HepG2 (cell line): Measurements from ENCODE around the gene LSMEM2. TPM values are rescaled to one million over a fixed set of nuclear protein-coding genes. Genes with fewer than 3 reads are reported as not detected.

ENCODE experiments used
- BHLHE40 ChIP-seq: IDR thresholded peaks from 2 replicates; pipeline ENCODE4 v1.6.1; 2011; ENCODE audit warnings: low read length, improper control_type of control experiment
- ELF1 ChIP-seq: sonication (generic); formaldehyde crosslinking; IDR thresholded peaks from 2 replicates; pipeline ENCODE4 v1.4.0; 2020; ENCODE audit warnings: missing genetic modification reagents
- EP300 ChIP-seq, 3 experiments: sonication (generic) in 1 of 3; formaldehyde crosslinking in 1 of 3; IDR thresholded peaks; 2 replicates each; pipeline versions ENCODE4 v1.5.1 to v1.6.1; 2011 to 2020; ENCODE audit warnings: low read depth in 2 of 3, low read length in 2 of 3, borderline replicate concordance in 1 of 3, improper control_type of control experiment in 1 of 3, mild to moderate bottlenecking in 1 of 3, missing genetic modification reagents in 1 of 3, moderate library complexity in 1 of 3
- KDM5B ChIP-seq: sonication (generic); formaldehyde crosslinking; IDR thresholded peaks from 2 replicates; pipeline ENCODE4 v1.4.0; 2020; ENCODE audit warnings: missing genetic modification reagents, mild to moderate bottlenecking, borderline replicate concordance
- KLF15 ChIP-seq: sonication (generic); formaldehyde crosslinking; IDR thresholded peaks from 2 replicates; pipeline ENCODE4 v1.8.1; 2023; ENCODE audit warnings: borderline replicate concordance, mild to moderate bottlenecking, inconsistent platforms, missing genetic modification reagents, mixed read lengths
- MED8 ChIP-seq: sonication (generic); formaldehyde crosslinking; IDR thresholded peaks from 2 replicates; pipeline ENCODE4 v1.8.1; 2023; ENCODE audit warnings: mild to moderate bottlenecking, missing genetic modification reagents; ENCODE audit not compliant: insufficient replicate concordance
- MEF2D ChIP-seq: sonication (generic); formaldehyde crosslinking; IDR thresholded peaks from 2 replicates; pipeline ENCODE4 v1.5.1; 2020; ENCODE audit warnings: mild to moderate bottlenecking, missing genetic modification reagents
- PATZ1 ChIP-seq: sonication (generic); formaldehyde crosslinking; IDR thresholded peaks from 2 replicates; pipeline ENCODE4 v1.4.0; 2020; ENCODE audit warnings: missing genetic modification reagents
- PHF20 ChIP-seq: sonication (generic); formaldehyde crosslinking; IDR thresholded peaks from 2 replicates; pipeline ENCODE4 v1.5.0; 2020; ENCODE audit warnings: mild to moderate bottlenecking, missing genetic modification reagents
- RBFOX2 ChIP-seq: fragments of 200-400 bp; formaldehyde crosslinking; IDR thresholded peaks from 2 replicates; pipeline ENCODE4 v1.6.1; 2017; ENCODE audit warnings: low read depth, mild to moderate bottlenecking, low read length
- RFXANK ChIP-seq: IDR thresholded peaks from 2 replicates; pipeline ENCODE4 v1.6.1; 2016
- SAFB2 ChIP-seq: sonication (generic); formaldehyde crosslinking; IDR thresholded peaks from 2 replicates; pipeline ENCODE4 v1.5.1; 2020; ENCODE audit warnings: missing genetic modification reagents, low read depth, mild to moderate bottlenecking, borderline replicate concordance
- SRY ChIP-seq: sonication (generic); formaldehyde crosslinking; IDR thresholded peaks from 2 replicates; pipeline ENCODE4 v1.8.0; 2022; ENCODE audit warnings: mild to moderate bottlenecking, missing genetic modification reagents
- TRAFD1 ChIP-seq: sonication (generic); formaldehyde crosslinking; IDR thresholded peaks from 2 replicates; pipeline ENCODE4 v1.5.1; 2020; ENCODE audit warnings: missing genetic modification reagents, mild to moderate bottlenecking, borderline replicate concordance
- ZNF207 ChIP-seq: fragments of 450-650 bp; IDR thresholded peaks from 2 replicates; pipeline ENCODE4 v1.6.1; 2016; ENCODE audit warnings: antibody characterized with exemption, borderline replicate concordance
- ZNF225 ChIP-seq: sonication (generic); formaldehyde crosslinking; IDR thresholded peaks from 2 replicates; pipeline ENCODE4 v1.4.0; 2020; ENCODE audit warnings: mild to moderate bottlenecking, missing genetic modification reagents
- ZNF234 ChIP-seq: sonication (generic); formaldehyde crosslinking; conservative IDR thresholded peaks from 2 replicates; pipeline ENCODE4 v1.5.1; 2020; ENCODE audit warnings: mild to moderate bottlenecking, missing genetic modification reagents
- ZNF280D ChIP-seq: sonication (generic); formaldehyde crosslinking; IDR thresholded peaks from 2 replicates; pipeline ENCODE4 v1.5.1; 2020; ENCODE audit warnings: mild to moderate bottlenecking, missing genetic modification reagents
- ZNF382 ChIP-seq: sonication (generic); formaldehyde crosslinking; IDR thresholded peaks from 2 replicates; pipeline ENCODE4 v1.5.0; 2020; ENCODE audit warnings: missing genetic modification reagents, mild to moderate bottlenecking, borderline replicate concordance
- ZNF512 ChIP-seq: sonication (generic); formaldehyde crosslinking; IDR thresholded peaks from 2 replicates; pipeline ENCODE4 v1.4.0; 2020; ENCODE audit warnings: mild to moderate bottlenecking, missing genetic modification reagents
- polyA plus RNA-seq, 8 experiments: library from polyadenylated mRNA; depleted of rRNA in 3 of 8; stranded (reverse) in 7 of 8; unstranded in 1 of 8; fragments of >200 nt; fragmentation: Illumina TruSeq in 4 of 8; extraction: Trizol in 4 of 8; gene quantifications; 2 replicates each; pipeline versions ENCODE4 v1.2.1 to v1.2.3, GENCODE V29; 2011 to 2016; ENCODE audit warnings: low read depth in 4 of 8, missing spikeins in 1 of 8, mixed read lengths in 1 of 8; ENCODE audit not compliant: insufficient read depth in 1 of 8
- total RNA-seq, 5 experiments: library from RNA; depleted of rRNA; stranded (reverse); fragments of >200 nt; fragmentation: Illumina TruSeq; extraction: Trizol; gene quantifications; 2 replicates each; pipeline ENCODE4 v1.2.3, GENCODE V29; 2016; ENCODE audit warnings: low read depth in 1 of 5

Gene LSMEM2
- total and polyA plus RNA-seq, 2 of the 13 experiments (the other 11 are each of a cell fraction or from before 2014, with no cell fraction given): 0.07 to 0.41 TPM

- TF ChIP-seq SAFB2 (0 out of 2 replicates have a peak, but pooled peaks have one; percentile 39), ELF1 (CRISPR knock-in tag) (no peak), RBFOX2 (peak; percentile 70), BHLHE40 (no peak), PATZ1 (CRISPR knock-in tag) (peak; percentile 45; the same call in 1 of the 2 replicates), ZNF280D (CRISPR knock-in tag) (0 out of 2 replicates have a peak, but pooled peaks have one; percentile 23), SRY (no peak), MEF2D (CRISPR knock-in tag) (no peak; the same call in 1 of the 2 replicates), MED8 (no peak), ZNF234 (CRISPR knock-in tag) (0 out of 2 replicates have a peak, but pooled peaks have one; percentile 34), RFXANK (CRISPR knock-in tag) (no peak), EP300 (IDR thresholded peaks at IDR 0.05; ENCODE audit: low read depth in 2 of 2, low read length in 2 of 2) (no peak), EP300 (CRISPR knock-in tag; IDR thresholded peaks at IDR 0.05; ENCODE audit: borderline replicate concordance) (peak; percentile 13; the same call in 1 of the 2 replicates), ZNF207 (no peak), TRAFD1 (CRISPR knock-in tag) (peak; percentile 75; the same call in 1 of the 2 replicates), PHF20 (no peak), ZNF382 (CRISPR knock-in tag) (no peak), KDM5B (CRISPR knock-in tag) (no peak), ZNF512 (CRISPR knock-in tag) (no peak), ZNF225 (CRISPR knock-in tag) (no peak), KLF15 (no peak)
Measured at GRCh38 chr3:50270422-50271224, 8.3 kb upstream of the LSMEM2 start (continued).
